ENCODE data around the gene YIPF1.
"Not testable (repeated sequence)": the region's sequence is repeated elsewhere in the genome, so short reads cannot be mapped to it uniquely, and the experiment has no call there.

YIPF1 gene

GRCh38 chr1:53893999-53894636 lies 4.5 kb upstream of the YIPF1 start, which contains the start of gene DIO1:
TSS of gene DIO1 (plus strand) at chr1:53894187. CDS start at chr1:53894211, 24 bp downstream.
- DNase-seq = no peak

GRCh38 chr1:53892911-53893310 lies 3.3 kb upstream of the YIPF1 start:
- DNase-seq = peak; percentile 47 to 68

- DNase-seq = no peak
These were observed 2.1 kb upstream of the YIPF1 start for GRCh38 chr1:53891678-53892077.

- DNase-seq = no peak
These were observed 1.4 kb upstream of the YIPF1 start for GRCh38 chr1:53891018-53891417.

GRCh38 chr1:53890522-53890941 lies 935 bp upstream of the YIPF1 start:
- DNase-seq = no peak

- DNase-seq = no peak
These were observed 916 bp downstream of the YIPF1 start for GRCh38 chr1:53888681-53889080.

GRCh38 chr1:53883600-53883999 lies 6.0 kb downstream of the YIPF1 start:
- not testable (repeated sequence) for DNase-seq

- DNase-seq = not testable (repeated sequence)
These were observed 7.7 kb downstream of the YIPF1 start for GRCh38 chr1:53881853-53882252.

GRCh38 chr1:53878492-53879105 lies 11.0 kb downstream of the YIPF1 start:
- peak in 1 of 2 donors; percentile 16 for DNase-seq

- not testable (repeated sequence) for DNase-seq
These were observed 14.4 kb downstream of the YIPF1 start for GRCh38 chr1:53875150-53875549.

GRCh38 chr1:53871773-53872484 lies 17.7 kb downstream of the YIPF1 start:
- no peak for DNase-seq

- no peak for DNase-seq
These were observed 18.4 kb downstream of the YIPF1 start for GRCh38 chr1:53871221-53871620.

- peak in 1 of 2 donors; percentile 21 for DNase-seq
These were observed 20.0 kb downstream of the YIPF1 start for GRCh38 chr1:53869454-53870117.

- DNase-seq = no peak
These were observed 21.0 kb downstream of the YIPF1 start for GRCh38 chr1:53868565-53868964.

- DNase-seq = no peak
These were observed 27.1 kb downstream of the YIPF1 start for GRCh38 chr1:53862507-53862906.

- peak; percentile 13 to 22 for DNase-seq
These were observed 28.6 kb downstream of the YIPF1 start for GRCh38 chr1:53860967-53861411.

GRCh38 chr1:53851571-53852285 lies 37.9 kb downstream of the YIPF1 start:
- DNase-seq = no peak

- no peak for DNase-seq
These were observed 39.4 kb downstream of the YIPF1 start for GRCh38 chr1:53850082-53850673.

GRCh38 chr1:53847980-53848379 lies 41.6 kb downstream of the YIPF1 start:
- DNase-seq = no peak

GRCh38 chr1:53842347-53842746 lies 47.2 kb downstream of the YIPF1 start:
- DNase-seq = no peak

- DNase-seq = no peak
These were observed 51.0 kb downstream of the YIPF1 start for GRCh38 chr1:53838654-53838974.

- peak; percentile 95 to 100 for DNase-seq
These were observed 51.5 kb downstream of the YIPF1 start, which contains the start of gene NDC1 for GRCh38 chr1:53837924-53838653. TSS of gene NDC1 (minus strand) at chr1:53838296. CDS start at chr1:53838261, 35 bp downstream.
